SK-N-SH (cell line): ENCODE measurements around the gene PRELID1.

Experiments
- CTCF ChIP-seq: fragments of 200-600 bp; sonication (generic); IDR thresholded peaks from 2 replicates; pipeline ENCODE4 v1.6.1; 2017; ENCODE audit warnings: antibody characterized with exemption, mild to moderate bottlenecking, moderate library complexity
- NRF1 ChIP-seq: IDR thresholded peaks from 2 replicates; pipeline ENCODE4 v1.6.1; 2012; ENCODE audit warnings: low read depth, mild to moderate bottlenecking, low read length
- USF1 ChIP-seq: IDR thresholded peaks from 2 replicates; pipeline ENCODE4 v1.4.0; 2012; ENCODE audit warnings: low read depth, borderline replicate concordance

- no peak for TF ChIP-seq NRF1
- no peak for TF ChIP-seq CTCF
- no peak for TF ChIP-seq USF1
These were observed 11.8 kb downstream of the PRELID1 start for GRCh38 chr5:177315411-177315810.
